Measurements from ENCODE around the gene ST6GALNAC4. TPM values are rescaled to one million over a fixed set of nuclear protein-coding genes. Genes with fewer than 3 reads are reported as not detected.
A peak's percentile ranks its signal among the peaks of the same experiment; 100 is the strongest.

The ST6GALNAC4 gene
- total and polyA plus RNA-seq, 9 of the 15 experiments (the other 6 are each of a cell fraction or from before 2014, with no cell fraction given) = 2.6 to 43.1 (median 15.4) TPM

GRCh38 chr9:127919253-127919815, 2.5 kb upstream of the ST6GALNAC4 start (continued):
- TF ChIP-seq THAP12 (CRISPR knock-in tag; IDR thresholded peaks at IDR 0.05) (no peak), FOXK1 (CRISPR knock-in tag; IDR thresholded peaks at IDR 0.05; ENCODE audit: borderline replicate concordance) (0 out of 2 replicates have a peak, but pooled peaks have one; percentile 73), POU5F1 (IDR thresholded peaks at IDR 0.05; ENCODE audit: borderline replicate concordance, low read depth, low read length, partially characterized antibody) (no peak), ETV5 (CRISPR knock-in tag; IDR thresholded peaks at IDR 0.05; ENCODE audit: low read depth) (no peak; the same call in 1 of the 2 replicates), ZNF449 (CRISPR knock-in tag; IDR thresholded peaks at IDR 0.05) (no peak), TGIF2 (CRISPR knock-in tag; IDR thresholded peaks at IDR 0.05) (no peak), MAFK (IDR thresholded peaks at IDR 0.05; ENCODE audit: low read length) (peak; percentile 87), HDGF (IDR thresholded peaks at IDR 0.05) (no peak), TBP (optimal IDR thresholded peaks at IDR 0.05; ENCODE audit: low read depth, low read length) (no peak), BACH1 (tag; IDR thresholded peaks at IDR 0.05) (peak; percentile 89), NFIC (IDR thresholded peaks at IDR 0.05) (peak; percentile 49), CREBBP (IDR thresholded peaks at IDR 0.05; ENCODE audit: low read depth, low read length) (no peak), FOXP4 (CRISPR knock-in tag; IDR thresholded peaks at IDR 0.05; ENCODE audit: borderline replicate concordance) (peak; percentile 60; the same call in 1 of the 2 replicates), BRD9 (IDR thresholded peaks at IDR 0.05; ENCODE audit: low read depth, partially characterized antibody) (peak; percentile 79), AFF1 (IDR thresholded peaks at IDR 0.05; ENCODE audit: low read depth in 1 of 2, partially characterized antibody in 2 of 2) (peak in 1 of 2 experiments; percentile 65), TCF15 (CRISPR knock-in tag; IDR thresholded peaks at IDR 0.05) (no peak)
- TF ChIP-seq, protein P1, sequence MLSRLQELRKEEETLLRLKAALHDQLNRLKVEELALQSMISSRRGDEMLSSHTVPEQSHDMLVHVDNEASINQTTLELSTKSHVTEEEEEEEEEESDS (CRISPR knock-in tag; IDR thresholded peaks at IDR 0.05) = no peak
